Activated CD4-positive, alpha-beta T cell treated with anti-CD3 and anti-CD28 coated beads, Interleukin-2, amount 50 U/mL, for 24 hours (primary cell): ENCODE measurements around the gene LAMA2.

Source experiments
- DNase-seq, 2 donors: peaks; one replicate each; pipeline ENCODE4 v3.0.0-alpha.2; 2020; ENCODE audit warnings: low read depth in 1 of 2, low spot score in 1 of 2

LAMA2 gene

GRCh38 chr6:128882991-128883611 is at the start of gene LAMA2:
Gene LAMA2 (plus strand): TSS chr6:128883138. CDS start chr6:128883246, 108 bp downstream.
- DNase-seq = no peak

- no peak for DNase-seq
Measured at GRCh38 chr6:128836761-128837160, 46.2 kb upstream of the LAMA2 start.

- no peak for DNase-seq
Measured at GRCh38 chr6:128841518-128841917, 41.4 kb upstream of the LAMA2 start.

- DNase-seq = no peak
Measured at GRCh38 chr6:128844598-128844997, 38.3 kb upstream of the LAMA2 start.

GRCh38 chr6:128847431-128848210 is 35.3 kb upstream of the LAMA2 start:
- no peak for DNase-seq

GRCh38 chr6:128848212-128848935 is 34.6 kb upstream of the LAMA2 start:
- no peak for DNase-seq

GRCh38 chr6:128855581-128856085 is 27.3 kb upstream of the LAMA2 start:
- no peak for DNase-seq

GRCh38 chr6:128857806-128858205 is 25.1 kb upstream of the LAMA2 start:
- no peak for DNase-seq

- no peak for DNase-seq
Measured at GRCh38 chr6:128860782-128861181, 22.2 kb upstream of the LAMA2 start.

GRCh38 chr6:128863983-128864382 is 19.0 kb upstream of the LAMA2 start:
- no peak for DNase-seq

GRCh38 chr6:128870746-128871145 is 12.2 kb upstream of the LAMA2 start:
- no peak for DNase-seq

- DNase-seq = no peak
Measured at GRCh38 chr6:128874863-128875262, 8.1 kb upstream of the LAMA2 start.

GRCh38 chr6:128882560-128882959 is 378 bp upstream of the LAMA2 start:
- DNase-seq = no peak

GRCh38 chr6:128883906-128884305 is 968 bp downstream of the LAMA2 start:
- no peak for DNase-seq

GRCh38 chr6:128885381-128885780 is 2.4 kb downstream of the LAMA2 start:
- DNase-seq = no peak

GRCh38 chr6:128886706-128887105 is 3.8 kb downstream of the LAMA2 start:
- no peak for DNase-seq

GRCh38 chr6:128888444-128889175 is 5.7 kb downstream of the LAMA2 start:
- no peak for DNase-seq

GRCh38 chr6:128889870-128890269 is 6.9 kb downstream of the LAMA2 start:
- DNase-seq = no peak

GRCh38 chr6:128892079-128892478 is 9.1 kb downstream of the LAMA2 start:
- DNase-seq = no peak

GRCh38 chr6:128899341-128900050 is 16.6 kb downstream of the LAMA2 start:
- DNase-seq = no peak

GRCh38 chr6:128903715-128904114 is 20.8 kb downstream of the LAMA2 start:
- DNase-seq = no peak
